ENCODE results near the gene TMEM161A.

Gene TMEM161A

GRCh38 chr19:19095691-19096090, 42.6 kb downstream of the TMEM161A start:
- DNase-seq = no peak

DNA sequence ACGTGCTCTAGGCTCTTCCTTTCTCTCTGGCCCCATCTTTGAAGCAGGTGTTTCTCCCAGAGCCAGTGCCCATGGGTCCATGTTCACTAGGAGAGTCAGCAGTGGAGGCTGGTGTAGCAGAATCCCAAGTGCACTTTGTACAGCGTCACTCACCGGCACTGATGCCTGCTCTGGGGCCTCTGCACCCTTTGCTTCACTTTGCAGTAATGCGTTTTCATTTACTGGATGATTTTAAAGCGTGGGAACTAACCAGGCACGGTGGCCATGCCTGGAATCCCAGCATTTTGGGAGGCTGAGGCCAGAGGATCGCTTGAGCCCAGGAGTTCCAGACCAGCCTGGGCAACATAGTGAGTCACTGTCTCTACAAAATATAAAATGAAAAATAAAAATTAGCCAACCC, 43.8 kb downstream of the TMEM161A start:
- DNase-seq = no peak

- DNase-seq = no peak
Observed at GRCh38 chr19:19087676-19088075, 50.6 kb downstream of the TMEM161A start.

DNA sequence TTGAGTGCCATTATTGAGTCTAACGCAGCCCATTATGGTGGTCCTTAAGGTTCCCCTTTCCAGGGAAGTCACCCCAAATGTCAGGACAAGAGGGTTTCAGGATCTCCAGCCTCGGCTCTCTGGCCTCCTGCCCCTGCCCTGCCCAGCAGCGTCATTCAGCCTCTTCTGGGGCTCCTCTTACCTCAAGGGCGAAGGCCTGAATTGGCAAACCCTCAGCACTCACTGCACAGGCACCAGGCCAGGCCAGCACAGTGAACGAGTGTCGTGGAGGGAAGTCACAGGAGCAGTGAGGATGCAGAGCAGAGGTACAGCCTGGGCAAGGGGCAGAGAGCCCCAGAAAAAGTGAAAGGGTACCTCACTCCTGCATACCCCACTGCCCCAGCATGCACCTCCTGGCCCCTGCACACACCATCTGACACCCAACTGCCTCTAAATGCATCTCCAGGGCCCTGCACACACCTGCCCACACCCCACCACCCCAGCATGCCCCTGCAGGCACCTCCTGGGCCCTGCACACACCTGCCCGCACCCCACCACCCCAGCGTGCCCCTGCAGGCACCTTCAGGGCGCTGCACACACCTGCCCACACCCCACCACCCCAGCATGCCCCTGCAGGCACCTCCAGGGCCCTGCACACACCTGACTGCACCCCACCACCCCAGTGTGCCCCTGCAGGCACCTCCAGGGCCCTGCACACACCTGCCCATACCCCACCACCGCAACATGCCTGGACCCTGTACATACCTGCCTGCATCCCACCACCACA, 54.7 kb downstream of the TMEM161A start:
- no peak for DNase-seq

GRCh38 chr19:19081642-19082151, 56.6 kb downstream of the TMEM161A start:
- no peak for DNase-seq

- no peak for DNase-seq
Observed at GRCh38 chr19:19079571-19079970, 58.7 kb downstream of the TMEM161A start.

GRCh38 chr19:19078801-19079200, 59.5 kb downstream of the TMEM161A start:
- DNase-seq = no peak

GRCh38 chr19:19077103-19077502, 61.2 kb downstream of the TMEM161A start:
- no peak for DNase-seq

DNA sequence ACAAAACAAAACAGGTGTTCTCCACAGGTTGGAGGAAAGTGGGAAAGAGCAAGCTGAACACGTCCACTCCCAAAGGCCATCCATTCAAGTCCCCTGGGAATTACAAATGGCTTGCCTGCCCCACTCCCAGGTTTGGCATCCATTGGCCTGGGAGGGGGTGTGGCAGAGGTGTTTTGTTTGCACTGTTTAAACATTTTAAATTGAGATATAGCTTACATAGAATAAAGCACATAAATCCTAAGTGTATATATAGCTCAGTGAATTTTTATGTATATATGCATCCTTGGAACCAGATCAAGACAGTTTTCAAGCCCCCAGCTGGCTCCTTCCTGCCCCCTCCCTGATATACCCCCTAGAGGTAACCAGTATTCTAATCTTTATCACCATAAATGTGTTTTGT, 61.8 kb downstream of the TMEM161A start:
- no peak for DNase-seq

DNA sequence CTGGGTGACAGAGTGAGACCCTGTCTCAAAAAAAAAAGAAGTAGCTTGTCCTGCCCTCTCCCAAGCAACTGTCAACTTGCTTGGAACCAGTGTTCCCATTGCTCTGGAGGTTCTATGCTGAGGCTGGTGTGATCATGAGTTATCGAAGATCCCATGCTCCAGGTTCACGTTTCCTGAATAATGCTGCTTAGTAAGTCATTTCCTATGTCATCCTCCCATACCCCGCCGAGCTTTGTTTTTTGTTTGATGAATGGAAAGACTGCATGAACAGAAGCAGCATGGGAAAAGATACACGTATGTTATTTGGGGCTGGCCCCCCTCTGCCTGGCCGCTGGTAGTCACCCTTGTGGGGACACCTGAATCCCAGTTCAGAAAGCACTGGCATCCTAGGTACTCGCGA, 63.2 kb downstream of the TMEM161A start:
- DNase-seq = no peak

- no peak for DNase-seq
Observed at GRCh38 chr19:19074196-19074882, 63.9 kb downstream of the TMEM161A start.

DNA sequence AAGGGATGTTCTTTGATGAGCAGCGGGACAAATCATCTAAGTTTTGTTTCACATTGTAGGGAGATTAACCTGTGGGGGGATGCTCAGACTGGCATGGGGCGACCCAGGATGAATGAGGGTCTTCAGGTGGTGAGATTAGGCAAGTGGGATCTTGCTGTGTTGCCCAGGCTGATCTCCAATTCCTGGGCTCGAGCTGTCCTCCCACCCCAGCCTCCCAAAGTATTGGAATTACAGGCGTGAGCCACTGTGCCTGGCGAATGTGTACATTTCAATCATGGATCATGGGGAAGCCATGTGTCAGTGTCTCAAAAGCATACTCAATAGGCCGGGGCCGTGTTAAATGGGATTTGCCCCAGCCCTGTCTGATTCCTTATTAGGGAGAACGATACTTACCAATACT, 66.4 kb downstream of the TMEM161A start:
- no peak for DNase-seq
